Dermis blood vessel endothelial cell (primary cell): ENCODE measurements around the gene SERTAD1. TPM values are rescaled to one million over a fixed set of nuclear protein-coding genes. Genes with fewer than 3 reads are reported as not detected.
"Not testable (repeated sequence)": the region's sequence is repeated elsewhere in the genome, so short reads cannot be mapped to it uniquely, and the experiment has no call there.

Source experiments
- DNase-seq: peaks from one replicate; pipeline ENCODE4 v3.0.0; 2010
- total RNA-seq: library from RNA; depleted of rRNA; stranded (reverse); fragments of >200 nt; gene quantifications from 2 replicates; pipeline ENCODE4 v1.2.3, GENCODE V29; 2014

SERTAD1 gene
- total RNA-seq, 1 donor from 2014 or later = 38.1 TPM

DNA sequence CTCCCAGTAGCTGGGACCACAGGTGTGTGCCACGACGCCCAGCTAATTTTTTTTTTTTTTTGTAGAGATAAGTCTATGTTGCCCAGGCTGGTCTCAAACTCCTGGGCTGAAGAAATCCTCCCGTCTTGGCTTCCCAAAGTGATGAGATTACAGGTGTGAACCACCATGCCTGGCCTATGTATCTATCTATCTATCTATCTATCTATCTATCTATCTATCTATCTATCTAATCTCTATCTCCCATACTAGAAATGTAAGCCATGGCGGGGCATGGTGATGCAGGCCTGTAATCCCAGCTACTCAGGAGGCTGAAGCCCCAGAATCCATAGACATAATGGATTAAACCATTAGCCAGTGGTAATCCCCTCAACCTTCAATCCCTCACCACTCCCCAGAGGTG, 24.9 kb upstream of the SERTAD1 start:
- DNase-seq = no peak

GRCh38 chr19:40449506-40449905, 23.7 kb upstream of the SERTAD1 start:
- no peak for DNase-seq

- DNase-seq = no peak
These were observed 20.5 kb upstream of the SERTAD1 start for GRCh38 chr19:40446263-40446784.

DNA sequence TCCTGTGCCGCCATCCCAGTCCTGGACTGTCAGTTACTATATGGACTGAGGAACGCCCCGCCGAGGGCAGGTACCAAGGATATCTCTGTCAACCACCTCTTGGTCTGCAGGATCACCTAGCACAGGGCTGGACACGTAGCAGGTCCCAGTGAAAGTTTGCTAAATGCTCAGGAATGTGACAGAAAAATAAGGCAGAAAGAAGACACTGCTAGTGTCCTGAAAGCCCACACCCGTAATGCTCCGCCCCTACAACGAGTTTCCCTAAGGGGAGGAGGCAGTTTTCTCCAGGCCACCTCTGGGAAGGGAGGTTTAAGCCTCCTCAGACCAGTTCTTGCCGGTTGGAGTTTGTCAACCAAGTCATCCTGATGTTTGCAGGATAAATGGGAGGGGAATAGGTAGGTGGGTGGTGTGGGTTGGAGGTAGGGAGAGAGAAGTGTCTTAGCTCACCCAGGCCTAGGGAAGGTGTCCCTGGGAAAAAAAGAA, 20.0 kb upstream of the SERTAD1 start:
- DNase-seq = no peak

DNA sequence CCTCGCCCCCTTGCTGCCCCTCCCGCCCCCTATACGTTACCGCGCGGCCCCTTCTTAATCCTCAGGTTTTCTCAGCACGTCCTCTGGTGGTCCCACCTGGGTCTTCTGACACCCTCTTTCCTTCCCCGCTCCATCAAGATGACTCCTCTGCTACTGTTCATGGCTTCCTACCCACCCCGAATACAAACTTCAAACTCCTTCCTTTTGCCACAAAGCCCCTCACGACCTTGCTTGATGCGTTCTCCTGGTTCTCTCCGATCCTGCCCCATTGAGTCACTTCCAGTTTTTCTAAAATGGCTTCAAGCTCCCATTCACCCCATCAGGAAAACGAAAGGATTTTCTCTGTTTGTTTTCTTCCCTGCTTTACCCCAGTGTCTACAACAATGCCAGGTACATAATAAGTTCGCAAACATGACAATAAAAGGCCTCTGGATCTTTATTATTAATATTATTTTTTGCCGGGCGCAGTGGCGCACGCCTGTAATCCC, 19.1 kb upstream of the SERTAD1 start:
- DNase-seq = no peak

GRCh38 chr19:40444000-40444824, 18.4 kb upstream of the SERTAD1 start, which contains the start of gene SERTAD3:
Gene SERTAD3, minus strand, starts transcription at chr19:40444335. Its CDS starts 2,255 bp downstream, at chr19:40442080.
- DNase-seq = peak; percentile 97

GRCh38 chr19:40443131-40443999, 17.6 kb upstream of the SERTAD1 start:
- DNase-seq = peak; percentile 100

DNA sequence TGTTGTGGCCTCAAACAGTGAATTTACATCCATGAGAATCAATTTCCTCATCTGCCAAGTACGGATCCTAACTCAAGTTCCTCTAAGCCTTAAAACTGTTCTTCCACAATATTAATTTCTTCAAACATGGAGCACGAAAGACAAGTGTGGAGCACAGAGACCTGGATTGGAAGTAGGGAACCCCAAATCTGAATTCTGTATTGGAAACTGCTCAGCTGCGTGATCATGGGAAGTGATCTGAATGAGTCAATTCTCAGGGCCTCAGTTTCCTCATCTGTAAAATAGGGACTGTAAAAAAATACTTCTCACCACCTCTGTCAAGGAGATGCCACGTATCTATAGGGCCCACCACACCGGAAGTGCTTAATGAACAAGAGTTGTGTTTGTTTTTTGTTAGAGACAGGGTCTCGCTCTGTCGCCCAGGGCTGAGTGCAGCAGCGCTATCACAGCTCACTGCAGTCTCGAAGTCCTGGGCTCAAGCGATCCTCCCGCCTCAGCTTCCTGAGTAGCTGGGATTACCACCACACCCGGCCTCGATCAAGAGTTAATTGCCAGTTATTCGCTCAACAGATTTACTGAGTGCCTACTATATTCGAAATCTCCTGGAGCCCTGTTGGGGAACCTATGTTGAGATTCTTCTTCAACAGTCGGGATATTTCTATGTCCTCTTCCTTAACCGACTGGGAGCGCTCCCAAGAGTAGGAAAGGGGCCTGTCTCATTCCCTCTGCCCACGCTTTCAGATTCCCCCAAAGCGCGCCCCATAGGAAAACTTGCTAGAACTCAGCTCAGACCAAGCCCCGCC, 16.7 kb upstream of the SERTAD1 start:
- DNase-seq = no peak

- DNase-seq = no peak
These were observed 16.0 kb upstream of the SERTAD1 start for GRCh38 chr19:40441719-40442253.

DNA sequence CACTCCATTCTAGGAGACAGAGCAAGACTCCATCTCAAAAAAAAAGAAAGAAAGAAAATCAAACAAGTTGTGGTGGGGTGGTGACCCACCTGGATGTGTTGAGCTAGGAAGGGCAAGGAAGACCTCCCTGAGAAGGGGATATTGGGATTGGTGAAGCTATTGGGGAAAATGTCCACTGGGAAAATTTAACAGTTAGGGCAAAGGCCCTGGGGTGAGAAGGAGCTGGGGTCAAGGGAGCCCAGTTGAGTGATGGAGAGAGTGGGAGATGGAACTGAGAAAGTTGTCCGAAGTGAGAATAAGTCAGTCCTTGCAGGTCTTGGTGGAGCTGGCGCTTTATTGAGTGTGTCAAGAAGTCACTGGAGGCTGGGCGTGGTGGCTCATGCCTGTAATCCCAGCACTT, 12.5 kb upstream of the SERTAD1 start:
- no peak for DNase-seq

GRCh38 chr19:40433391-40434216, 7.8 kb upstream of the SERTAD1 start:
- DNase-seq = peak; percentile 91

GRCh38 chr19:40432760-40433159, 7.0 kb upstream of the SERTAD1 start:
- not testable (repeated sequence) for DNase-seq

DNA sequence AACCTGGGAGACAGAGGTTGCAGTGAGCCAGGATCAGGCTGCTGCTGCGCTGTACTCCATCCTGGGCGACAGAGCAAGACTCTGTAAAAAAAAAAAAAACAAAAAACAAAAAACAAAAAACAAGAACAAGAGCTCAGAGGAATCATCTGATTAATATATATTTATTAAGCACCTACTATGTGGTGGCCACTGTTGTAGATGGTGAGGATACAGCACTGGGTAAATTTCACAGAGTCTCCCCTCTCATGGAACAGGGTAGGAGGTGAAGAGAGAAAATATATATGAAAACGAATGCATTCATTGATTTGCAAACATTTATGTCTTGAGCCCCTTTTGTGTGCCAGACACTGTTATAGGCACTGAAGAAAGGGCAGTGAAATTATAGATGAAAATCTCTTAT, 5.9 kb upstream of the SERTAD1 start:
- no peak for DNase-seq

DNA sequence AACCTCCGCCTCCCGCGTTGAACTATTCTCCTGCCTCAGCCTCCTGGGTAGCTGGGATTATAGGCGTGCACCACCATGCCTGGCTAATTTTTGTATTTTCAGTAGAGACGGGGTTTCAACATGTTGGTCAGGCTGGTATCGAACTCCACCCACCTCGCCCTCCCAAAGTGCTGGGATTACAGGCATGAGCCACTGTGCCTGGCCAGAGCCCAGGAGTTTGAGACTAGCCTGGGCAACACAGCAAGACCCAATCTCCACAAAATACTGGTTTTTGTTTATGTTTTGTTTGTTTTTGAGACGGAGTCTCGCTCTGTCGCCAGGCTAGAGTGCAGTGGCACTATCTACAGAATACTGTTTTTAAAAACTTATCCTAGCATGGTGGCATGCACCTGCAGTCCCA, 4.5 kb upstream of the SERTAD1 start:
- not testable (repeated sequence) for DNase-seq

DNA sequence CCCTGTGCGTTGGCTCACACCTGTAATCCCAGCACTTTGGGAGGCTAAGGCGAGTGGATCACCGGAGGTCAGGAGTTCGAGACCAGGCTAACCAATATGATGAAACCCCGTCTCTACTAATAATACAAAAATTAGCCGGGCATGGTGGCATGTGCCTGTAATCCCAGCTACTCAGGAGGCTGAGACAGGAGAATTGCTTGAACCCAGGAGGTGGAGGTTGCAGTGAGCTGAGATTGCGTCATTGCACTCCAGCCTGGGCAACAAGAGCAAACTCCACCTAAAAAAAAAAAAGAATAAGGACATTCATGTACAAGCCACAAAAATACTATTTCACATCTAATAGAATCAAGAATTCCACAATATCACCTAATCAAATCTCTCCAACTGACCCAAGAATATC, 2.4 kb upstream of the SERTAD1 start:
- not testable (repeated sequence) for DNase-seq

- DNase-seq = peak; percentile 41
These were observed 949 bp downstream of the SERTAD1 start for GRCh38 chr19:40424637-40425449.

DNA sequence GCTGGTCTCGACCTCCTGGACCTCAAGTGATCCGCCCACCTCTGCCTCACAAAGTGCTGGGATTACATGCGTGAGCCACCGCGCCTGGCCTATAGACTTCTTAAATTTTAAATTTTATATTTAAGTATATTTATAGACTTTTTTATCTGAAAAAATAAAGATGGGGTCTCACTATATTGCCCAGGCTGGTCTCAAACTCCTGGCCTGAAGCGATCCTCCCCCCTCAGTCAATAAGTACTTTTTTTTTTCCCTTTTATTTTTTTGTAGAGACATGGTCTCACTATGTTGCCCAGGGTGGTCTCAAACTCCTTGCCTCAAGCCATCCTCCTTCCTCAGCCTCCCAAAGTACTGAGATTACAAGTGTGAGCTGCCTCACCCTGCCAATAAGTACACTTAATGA, 1.9 kb downstream of the SERTAD1 start:
- DNase-seq = no peak

- no peak for DNase-seq
These were observed 2.8 kb downstream of the SERTAD1 start for GRCh38 chr19:40422748-40423566.
